Calu3 (cell line): ENCODE measurements around the gene VRK1. TPM values are rescaled to one million over a fixed set of nuclear protein-coding genes. Genes with fewer than 3 reads are reported as not detected.
"Not testable (repeated sequence)": the region's sequence is repeated elsewhere in the genome, so short reads cannot be mapped to it uniquely, and the experiment has no call there.

Source experiments
- BruUV-seq: library from RNA; stranded (reverse); fragments of 400-500 nt; replicated peaks from 2 replicates; lab custom pipeline; 2021; lab: Mats Ljungman, UMichigan
- CTCF ChIA-PET: fragments of 300-600 bp; sonication (Branson Sonifier 250); formaldehyde crosslinking; loops from one replicate; lab custom pipeline; 2022; ENCODE audit warnings: antibody characterized with exemption; lab: Charles Lee
- DNase-seq: peaks from one replicate; pipeline ENCODE4 v3.0.0; 2022
- H3K27ac Mint-ChIP-seq: one replicate; pipeline ENCODE4 v1.8.0; 2022; ENCODE audit warnings: mixed read lengths; ENCODE audit not compliant: unreplicated experiment
- H3K27me3 Mint-ChIP-seq: one replicate; pipeline ENCODE4 v1.8.0; 2022; ENCODE audit warnings: mixed read lengths; ENCODE audit not compliant: unreplicated experiment
- H3K36me3 Mint-ChIP-seq: one replicate; pipeline ENCODE4 v1.8.0; 2022; ENCODE audit warnings: mild to moderate bottlenecking, moderate library complexity, mixed read lengths; ENCODE audit not compliant: insufficient read depth, unreplicated experiment
- H3K4me1 Mint-ChIP-seq: one replicate; pipeline ENCODE4 v1.8.0; 2022; ENCODE audit warnings: mild to moderate bottlenecking, low read depth, mixed read lengths; ENCODE audit not compliant: unreplicated experiment
- H3K4me3 Mint-ChIP-seq: one replicate; pipeline ENCODE4 v1.8.0; 2022; ENCODE audit warnings: mild to moderate bottlenecking, low read depth, moderate library complexity, mixed read lengths; ENCODE audit not compliant: unreplicated experiment
- H3K9me3 Mint-ChIP-seq: one replicate; pipeline ENCODE4 v1.8.0; 2022; ENCODE audit warnings: low read depth, mixed read lengths; ENCODE audit not compliant: unreplicated experiment
- intact Hi-C: fragments of 100-400 bp; cut with micrococcal nuclease; formaldehyde crosslinking; loops from one replicate; pipeline ENCODE4 v1.10.0; 2022; ENCODE audit not compliant: unreplicated experiment
- total RNA-seq: library from RNA; stranded (reverse); gene quantifications from 2 replicates; pipeline ENCODE4 v1.2.3, GENCODE V29; 2022
- TF ChIP-seq, protein P1 (sequence below): fragments of 200-600 bp; IDR thresholded peaks from one replicate; pipeline ENCODE4 v1.8.0; 2022; ENCODE audit warnings: antibody characterized with exemption; ENCODE audit not compliant: unreplicated experiment

Gene VRK1
- total RNA-seq, 1 experiment from 2014 or later: 51.3 TPM

DNA sequence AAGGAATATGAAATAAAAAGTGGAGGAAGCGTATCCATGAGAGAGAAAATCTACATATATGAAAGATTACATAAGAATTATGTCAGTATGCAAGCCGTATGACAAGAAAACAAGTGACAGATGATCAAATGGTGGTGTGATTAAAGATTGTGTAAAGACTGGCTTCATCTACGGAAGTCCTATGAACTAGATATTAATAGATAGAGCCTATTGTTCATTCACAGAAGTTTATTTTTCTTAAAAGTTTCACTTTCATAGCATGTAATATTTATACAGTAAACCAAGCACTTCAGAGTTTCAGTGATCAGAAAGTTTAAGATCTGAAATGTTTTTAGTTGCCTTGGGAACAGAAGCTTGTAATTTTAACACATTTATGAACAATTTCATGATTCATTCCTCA lies 84.5 kb downstream of the VRK1 start:
- Mint-ChIP-seq H3K27ac (no peak overlapping the region), H3K4me3 (no peak overlapping the region), H3K9me3 (no peaks in the 10 kb centered on the region), H3K4me1 (no peaks in the 10 kb centered on the region), H3K36me3 (no peaks in the 10 kb centered on the region), H3K27me3 (no peaks in the 10 kb centered on the region)
- BruUV-seq: no TSS peak
- CTCF ChIA-PET: interaction anchor here (0.6 kb wide), 1 partner anchor 171 kb away, joined by 4 read pairs; no protein-coding TSS in a partner anchor
- DNase-seq: no peak
- intact Hi-C loops: no loop called here
- TF ChIP-seq, protein P1, sequence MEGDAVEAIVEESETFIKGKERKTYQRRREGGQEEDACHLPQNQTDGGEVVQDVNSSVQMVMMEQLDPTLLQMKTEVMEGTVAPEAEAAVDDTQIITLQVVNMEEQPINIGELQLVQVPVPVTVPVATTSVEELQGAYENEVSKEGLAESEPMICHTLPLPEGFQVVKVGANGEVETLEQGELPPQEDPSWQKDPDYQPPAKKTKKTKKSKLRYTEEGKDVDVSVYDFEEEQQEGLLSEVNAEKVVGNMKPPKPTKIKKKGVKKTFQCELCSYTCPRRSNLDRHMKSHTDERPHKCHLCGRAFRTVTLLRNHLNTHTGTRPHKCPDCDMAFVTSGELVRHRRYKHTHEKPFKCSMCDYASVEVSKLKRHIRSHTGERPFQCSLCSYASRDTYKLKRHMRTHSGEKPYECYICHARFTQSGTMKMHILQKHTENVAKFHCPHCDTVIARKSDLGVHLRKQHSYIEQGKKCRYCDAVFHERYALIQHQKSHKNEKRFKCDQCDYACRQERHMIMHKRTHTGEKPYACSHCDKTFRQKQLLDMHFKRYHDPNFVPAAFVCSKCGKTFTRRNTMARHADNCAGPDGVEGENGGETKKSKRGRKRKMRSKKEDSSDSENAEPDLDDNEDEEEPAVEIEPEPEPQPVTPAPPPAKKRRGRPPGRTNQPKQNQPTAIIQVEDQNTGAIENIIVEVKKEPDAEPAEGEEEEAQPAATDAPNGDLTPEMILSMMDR: no peak

DNA sequence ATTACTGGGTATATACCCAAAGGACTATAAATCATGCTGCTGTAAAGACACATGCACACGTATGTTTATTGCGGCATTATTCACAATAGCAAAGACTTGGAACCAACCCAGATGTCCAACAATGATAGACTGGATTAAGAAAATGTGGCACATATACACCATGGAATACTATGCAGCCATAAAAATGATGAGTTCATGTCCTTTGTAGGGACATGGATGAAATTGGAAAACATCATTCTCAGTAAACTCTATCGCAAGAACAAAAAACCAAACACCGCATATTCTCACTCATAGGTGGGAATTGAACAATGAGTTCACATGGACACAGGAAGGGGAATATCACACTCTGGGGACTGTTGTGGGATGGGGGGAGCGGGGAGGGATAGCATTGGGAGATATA lies 86.8 kb downstream of the VRK1 start:
- intact Hi-C loops, CTCF ChIA-PET, H3K27ac Mint-ChIP-seq, BruUV-seq, H3K9me3 Mint-ChIP-seq, DNase-seq, H3K4me1 Mint-ChIP-seq, H3K27me3 Mint-ChIP-seq, H3K4me3 Mint-ChIP-seq, H3K36me3 Mint-ChIP-seq: not testable (repeated sequence)

DNA sequence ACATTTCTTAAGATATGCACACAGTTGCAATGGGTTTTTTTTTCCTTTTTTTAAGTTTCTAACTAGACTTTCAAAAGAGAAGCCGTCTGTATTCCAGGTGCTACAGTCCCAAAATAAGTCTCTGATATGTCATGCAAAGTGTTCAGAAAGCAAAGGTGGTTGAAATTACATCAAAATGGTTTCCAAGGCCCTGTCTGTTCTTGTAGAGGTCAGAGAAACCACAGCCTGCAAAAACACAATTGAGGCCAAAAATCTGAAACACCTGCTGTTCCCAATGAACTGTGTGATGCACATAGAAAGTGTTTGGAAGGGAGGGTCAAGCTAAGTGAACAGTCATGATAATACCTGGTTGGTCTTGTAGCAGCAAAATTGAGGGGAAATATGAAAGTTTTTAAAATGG lies 91.0 kb downstream of the VRK1 start:
- Mint-ChIP-seq H3K27ac (no peak overlapping the region), H3K36me3 (no peaks in the 10 kb centered on the region), H3K4me1 (no peaks in the 10 kb centered on the region), H3K27me3 (no peaks in the 10 kb centered on the region), H3K4me3 (no peak overlapping the region), H3K9me3 (no peaks in the 10 kb centered on the region)
- intact Hi-C loops: no loop called here
- DNase-seq: no peak
- no TSS peak for BruUV-seq
- TF ChIP-seq, protein P1: no peak
- CTCF ChIA-PET: no interaction called here

DNA sequence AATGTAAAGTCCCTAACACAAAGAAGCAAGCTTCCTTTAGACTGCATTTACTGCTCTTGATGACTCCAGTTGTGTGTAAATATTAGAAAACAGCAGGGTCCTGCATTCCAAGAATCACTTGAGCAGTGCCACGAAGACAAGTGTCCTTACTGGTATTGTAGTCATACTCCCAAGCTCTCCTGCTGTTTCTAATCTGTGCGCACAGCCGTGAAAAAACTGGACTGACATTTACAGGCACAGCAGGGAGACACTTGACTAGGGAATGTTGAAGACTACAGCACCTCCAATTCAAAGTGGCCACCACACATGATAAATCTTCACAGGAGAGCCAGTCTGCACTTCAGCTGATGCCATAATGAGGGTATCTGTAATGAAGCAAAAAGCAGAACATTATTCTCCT lies 91.4 kb downstream of the VRK1 start:
- TF ChIP-seq, protein P1: no peak
- no TSS peak for BruUV-seq
- DNase-seq: no peak
- intact Hi-C loops: no loop called here
- Mint-ChIP-seq H3K4me1 (no peaks in the 10 kb centered on the region), H3K9me3 (no peaks in the 10 kb centered on the region), H3K27me3 (no peaks in the 10 kb centered on the region), H3K36me3 (no peaks in the 10 kb centered on the region), H3K27ac (no peak overlapping the region), H3K4me3 (no peak overlapping the region)
- CTCF ChIA-PET: no interaction called here

DNA sequence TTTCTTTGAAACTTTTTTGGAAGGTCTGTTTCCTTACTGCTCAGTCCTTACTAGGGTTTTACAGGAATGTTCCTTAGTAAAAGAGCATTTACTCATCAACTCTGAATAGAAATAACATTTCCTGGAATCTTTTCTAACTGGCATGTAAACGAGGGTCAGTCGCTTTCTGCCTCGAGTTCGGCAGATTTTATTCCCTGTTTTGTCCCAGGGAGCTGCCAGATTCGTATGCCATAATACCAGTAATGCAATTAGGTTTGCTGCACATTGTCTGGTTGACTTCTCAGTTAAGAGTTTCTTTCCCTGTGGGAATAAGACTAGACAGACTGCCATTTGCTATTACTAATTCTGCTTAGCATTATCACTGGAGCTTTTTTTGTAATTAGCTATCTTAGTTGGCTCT lies 91.9 kb downstream of the VRK1 start:
- H3K27ac Mint-ChIP-seq: no peak overlapping the region
- no TSS peak for BruUV-seq
- TF ChIP-seq, protein P1: no peak
- CTCF ChIA-PET: no interaction called here
- intact Hi-C loops: no loop called here
- H3K36me3 Mint-ChIP-seq: peaks cover 2% of the 10 kb centered on the region
- no peak overlapping the region for H3K4me3 Mint-ChIP-seq
- H3K9me3 Mint-ChIP-seq: no peaks in the 10 kb centered on the region
- DNase-seq: no peak
- H3K27me3 Mint-ChIP-seq: no peaks in the 10 kb centered on the region
- no peaks in the 10 kb centered on the region for H3K4me1 Mint-ChIP-seq
